H1 (cell line): ENCODE data around the gene RTN4IP1. TPM values are rescaled to one million over a fixed set of nuclear protein-coding genes. Genes with fewer than 3 reads are reported as not detected.
A peak's percentile ranks its signal among the peaks of the same experiment; 100 is the strongest.

Source experiments
- CTCF ChIA-PET: fragments of 300-600 bp; sonication (Branson Sonifier 250); formaldehyde crosslinking; loops from one replicate; lab custom pipeline; 2021; ENCODE audit not compliant: partially characterized antibody; lab: Charles Lee
- POLR2A ChIA-PET: fragments of 300-600 bp; sonication (Branson Sonifier 250); formaldehyde crosslinking; loops from one replicate; lab custom pipeline; 2021; ENCODE audit warnings: inconsistent platforms; ENCODE audit not compliant: partially characterized antibody; lab: Charles Lee
- DNase-seq, 2 experiments: peaks; one replicate each; pipeline versions ENCODE4 v3.0.0 to v3.0.0-alpha.2; 2010 to 2022; ENCODE audit warnings: low spot score in 2 of 2, low read depth in 1 of 2, mixed read lengths in 1 of 2
- FAIRE-seq: peaks from 2 replicates; lab custom pipeline; 2011; peaks lifted over from hg19 to GRCh38; lab: Jason Lieb, UNC
- H2AFZ ChIP-seq: 2 replicates; pipeline ENCODE4 v1.8.1; 2012; ENCODE audit warnings: low read length, inconsistent platforms
- H2AK5ac ChIP-seq: 2 replicates; pipeline ENCODE4 v1.6.1; 2013; ENCODE audit warnings: low read depth, low read length
- H2BK120ac ChIP-seq: replicated peaks from 2 replicates; pipeline ENCODE3; 2013; ENCODE audit warnings: low read depth, low read length, inconsistent platforms
- H2BK12ac ChIP-seq: 2 replicates; pipeline ENCODE4 v1.6.1; 2013; ENCODE audit warnings: low read depth, low read length
- H2BK15ac ChIP-seq: 2 replicates; pipeline ENCODE4 v1.6.1; 2013; ENCODE audit warnings: low read length
- H2BK20ac ChIP-seq: 2 replicates; pipeline ENCODE4 v1.6.1; 2013; ENCODE audit warnings: low read length
- H2BK5ac ChIP-seq: 2 replicates; pipeline ENCODE4 v1.6.1; 2013; ENCODE audit warnings: low read depth, low read length
- H3K14ac ChIP-seq: 2 replicates; pipeline ENCODE4 v1.6.1; 2013; ENCODE audit warnings: inconsistent platforms; ENCODE audit not compliant: insufficient read length
- H3K18ac ChIP-seq: 2 replicates; pipeline ENCODE4 v1.6.1; 2013; ENCODE audit warnings: low read length; ENCODE audit errors: extremely low read depth
- H3K23ac ChIP-seq: 2 replicates; pipeline ENCODE4 v1.6.1; 2013; ENCODE audit warnings: inconsistent platforms; ENCODE audit not compliant: insufficient read length
- H3K23me2 ChIP-seq: 2 replicates; pipeline ENCODE4 v1.6.1; 2013; ENCODE audit warnings: low read depth, low read length
- H3K27ac ChIP-seq: 2 replicates; pipeline ENCODE4 v1.6.1; 2011; ENCODE audit warnings: low read depth, low read length, inconsistent platforms
- H3K27me3 ChIP-seq, 4 experiments: replicated peaks in 1 of 4; 1 replicate in 1 of 4; 2 replicates in 3 of 4; pipeline versions ENCODE4 v1.6.1 to v1.8.1; 2011 to 2013; ENCODE audit warnings: low read length in 3 of 4, mild to moderate bottlenecking in 3 of 4, inconsistent platforms in 2 of 4, mixed read lengths in 2 of 4, moderate library complexity in 1 of 4; ENCODE audit not compliant: control insufficient read depth in 3 of 4, insufficient read depth in 3 of 4; ENCODE audit errors: extremely low read depth in 1 of 4
- H3K36me3 ChIP-seq, 4 experiments: 2 replicates each; pipeline versions ENCODE4 v1.6.1 to v1.8.1; 2011 to 2013; ENCODE audit warnings: mild to moderate bottlenecking in 4 of 4, low read length in 3 of 4, moderate library complexity in 2 of 4, control low read depth in 1 of 4, inconsistent platforms in 1 of 4; ENCODE audit not compliant: insufficient read depth in 4 of 4, control insufficient read depth in 2 of 4
- H3K4ac ChIP-seq: replicated peaks from 2 replicates; pipeline ENCODE3; 2013; ENCODE audit warnings: low read length, low read depth, mixed read lengths, inconsistent platforms; ENCODE audit not compliant: insufficient read length
- H3K4me1 ChIP-seq, 4 experiments: replicated peaks in 1 of 4; 1 replicate in 1 of 4; 2 replicates in 3 of 4; pipeline versions ENCODE4 v1.6.1 to v1.8.1; 2011 to 2013; ENCODE audit warnings: low read length in 3 of 4, inconsistent platforms in 2 of 4, mixed read lengths in 1 of 4; ENCODE audit not compliant: insufficient read depth in 4 of 4, control insufficient read depth in 3 of 4
- H3K4me2 ChIP-seq, 2 experiments: 2 replicates each; pipeline versions ENCODE4 v1.6.1 to v1.8.1; 2011 to 2013; ENCODE audit warnings: low read depth in 2 of 2, low read length in 2 of 2, control low read depth in 1 of 2, inconsistent platforms in 1 of 2, mild to moderate bottlenecking in 1 of 2; ENCODE audit not compliant: insufficient read depth in 1 of 2
- H3K4me3 ChIP-seq, 4 experiments: fragments of 200-600, 300-600 bp in 1 of 4; sonication (generic), shearing (Covaris generic), sonication (Bioruptor Twin) in 1 of 4; 2 replicates each; pipeline versions ENCODE4 v1.5.1 to v1.8.1; 2011 to 2016; ENCODE audit warnings: low read length in 4 of 4, low read depth in 3 of 4, control low read depth in 2 of 4, inconsistent platforms in 2 of 4, mild to moderate bottlenecking in 2 of 4, mixed read lengths in 1 of 4, moderate library complexity in 1 of 4; ENCODE audit not compliant: insufficient read depth in 2 of 4; ENCODE audit errors: extremely low read depth in 1 of 4
- H3K56ac ChIP-seq: replicated peaks from 2 replicates; pipeline ENCODE3; 2013; ENCODE audit warnings: low read depth, mild to moderate bottlenecking, mixed read lengths, low read length, inconsistent platforms; ENCODE audit not compliant: insufficient read length
- H3K79me1 ChIP-seq: 2 replicates; pipeline ENCODE4 v1.6.1; 2013; ENCODE audit warnings: low read depth, low read length, control low read depth
- H3K79me2 ChIP-seq, 2 experiments: 2 replicates each; pipeline versions ENCODE4 v1.6.1 to v1.8.1; 2012 to 2013; ENCODE audit warnings: low read length in 2 of 2, mild to moderate bottlenecking in 2 of 2, inconsistent platforms in 1 of 2; ENCODE audit not compliant: insufficient read depth in 2 of 2, control insufficient read depth in 1 of 2
- H3K9ac ChIP-seq, 4 experiments: replicated peaks in 1 of 4; 1 replicate in 1 of 4; 2 replicates in 3 of 4; pipeline versions ENCODE4 v1.6.1 to v1.8.1; 2011 to 2013; ENCODE audit warnings: low read depth in 3 of 4, low read length in 3 of 4, control low read depth in 2 of 4, mild to moderate bottlenecking in 2 of 4, moderate library complexity in 2 of 4, inconsistent platforms in 1 of 4; ENCODE audit errors: extremely low read depth in 1 of 4
- H3K9me3 ChIP-seq, 2 experiments: 2 replicates each; pipeline versions ENCODE4 v1.6.1 to v1.8.1; 2012 to 2013; ENCODE audit warnings: mild to moderate bottlenecking in 2 of 2, moderate library complexity in 2 of 2, control low read depth in 1 of 2, inconsistent platforms in 1 of 2, low read depth in 1 of 2, low read length in 1 of 2, mixed read lengths in 1 of 2; ENCODE audit not compliant: insufficient read depth in 2 of 2
- H4K20me1 ChIP-seq, 2 experiments: replicated peaks in 1 of 2; 2 replicates each; pipeline versions ENCODE3 to v1.8.1; 2011 to 2013; ENCODE audit warnings: inconsistent platforms in 2 of 2, low read length in 2 of 2, mild to moderate bottlenecking in 1 of 2; ENCODE audit not compliant: insufficient read depth in 2 of 2, control insufficient read depth in 1 of 2
- H4K5ac ChIP-seq: 2 replicates; pipeline ENCODE4 v1.6.1; 2013; ENCODE audit warnings: low read length, low read depth, mixed read lengths, inconsistent platforms; ENCODE audit not compliant: insufficient read length
- H4K8ac ChIP-seq: 2 replicates; pipeline ENCODE4 v1.8.0; 2013; ENCODE audit warnings: mild to moderate bottlenecking, moderate library complexity, low read length, inconsistent platforms; ENCODE audit not compliant: insufficient read depth; ENCODE audit errors: extremely low read depth
- H4K91ac ChIP-seq: replicated peaks from 2 replicates; pipeline ENCODE3; 2013; ENCODE audit warnings: low read length, mixed read lengths, inconsistent platforms; ENCODE audit not compliant: insufficient read length
- BRCA1 ChIP-seq: IDR thresholded peaks from 2 replicates; pipeline ENCODE4 v1.6.1; 2012; ENCODE audit warnings: low read depth, low read length, improper control_type of control experiment
- CBX5 ChIP-seq: fragments of 300-800, 300-1000 bp; sonication (generic); IDR thresholded peaks from 2 replicates; pipeline ENCODE4 v1.7.1; 2016; ENCODE audit warnings: antibody characterized with exemption, low read length, low read depth
- CBX8 ChIP-seq: fragments of 300-800, 300-1000 bp; sonication (generic); IDR thresholded peaks from 2 replicates; pipeline ENCODE4 v1.7.1; 2016; ENCODE audit warnings: low read depth, low read length, borderline replicate concordance
- CHD2 ChIP-seq: IDR thresholded peaks from 2 replicates; pipeline ENCODE4 v1.6.1; 2012; ENCODE audit warnings: low read length, improper control_type of control experiment
- CTBP2 ChIP-seq: IDR thresholded peaks from 2 replicates; pipeline ENCODE4 v1.7.0; 2011; ENCODE audit warnings: borderline replicate concordance, mild to moderate bottlenecking, moderate library complexity, mixed read lengths, low read length; ENCODE audit not compliant: insufficient read depth, insufficient read length
- EZH2 ChIP-seq: fragments of 200-600 bp; sonication (generic); IDR thresholded peaks from 2 replicates; pipeline ENCODE4 v1.7.1; 2012; ENCODE audit warnings: low read depth, mild to moderate bottlenecking, moderate library complexity, low read length, inconsistent platforms; ENCODE audit not compliant: severe bottlenecking
- MAX ChIP-seq: IDR thresholded peaks from 2 replicates; pipeline ENCODE4 v1.6.1; 2012; ENCODE audit warnings: inconsistent platforms
- NANOG ChIP-seq: IDR thresholded peaks from 2 replicates; pipeline ENCODE4 v1.6.1; 2011; ENCODE audit warnings: low read length, low read depth, mild to moderate bottlenecking, inconsistent platforms; ENCODE audit not compliant: insufficient read depth, poor library complexity, severe bottlenecking
- POLR2A ChIP-seq, 2 experiments: IDR thresholded peaks; 1 replicate in 1 of 2; 2 replicates in 1 of 2; pipeline ENCODE4 v1.6.1; 2011; ENCODE audit warnings: low read depth in 2 of 2, low read length in 2 of 2, mild to moderate bottlenecking in 2 of 2; ENCODE audit errors: control extremely low read depth in 1 of 2
- RAD21 ChIP-seq, 2 experiments: IDR thresholded peaks in 1 of 2; conservative IDR thresholded peaks in 1 of 2; 2 replicates each; pipeline ENCODE4 v1.6.1; 2011; ENCODE audit warnings: low read depth in 2 of 2, low read length in 2 of 2, improper control_type of control experiment in 1 of 2, inconsistent platforms in 1 of 2, mild to moderate bottlenecking in 1 of 2, moderate library complexity in 1 of 2
- SAP30 ChIP-seq: fragments of 300-600 bp; sonication (generic); IDR thresholded peaks from 2 replicates; pipeline ENCODE4 v1.7.1; 2012; ENCODE audit warnings: low read length, moderate library complexity, mild to moderate bottlenecking, inconsistent platforms; ENCODE audit not compliant: insufficient read depth, insufficient replicate concordance
- SIX5 ChIP-seq: IDR thresholded peaks from 2 replicates; pipeline ENCODE4 v1.6.1; 2011; ENCODE audit warnings: mild to moderate bottlenecking, low read depth, low read length
- WGBS, 2 experiments: shearing (Covaris generic) in 1 of 2; methylation state at CpG; one replicate each; pipeline versions ENCODE4 v1.1.6 to v1.1.7; 2013 to 2015; ENCODE audit warnings: low lambda C conversion rate in 2 of 2, mixed read lengths in 2 of 2, inconsistent platforms in 1 of 2, low coverage in 1 of 2, missing lambda C conversion rate in 1 of 2; ENCODE audit not compliant: insufficient replicate concordance in 2 of 2, insufficient coverage in 1 of 2, insufficient read length in 1 of 2; ENCODE audit errors: extremely low coverage in 1 of 2, missing lambda C conversion rate in 1 of 2; 5-methylcytosine and 5-hydroxymethylcytosine counted together
- polyA plus RNA-seq, 7 experiments: library from polyadenylated mRNA; depleted of rRNA in 3 of 7; stranded (reverse) in 5 of 7; unstranded in 2 of 7; fragments of >200 nt in 5 of 7; fragments of 200-250 nt in 2 of 7; gene quantifications; 1 replicate in 5 of 7; 2 replicates in 1 of 7; 4 replicates in 1 of 7; pipeline versions ENCODE4 v1.2.1 to v1.2.3, GENCODE V29; 2011 to 2013; ENCODE audit warnings: missing spikeins in 2 of 7, mixed read lengths in 2 of 7
- total RNA-seq: library from RNA; stranded (reverse); fragmentation: NEBNext Ultra II Directional; extraction: Animal tissue kit (Norgen Biotek cat#: 25700); gene quantifications from 2 replicates; pipeline ENCODE4 v1.2.1, GENCODE V29; 2021

The RTN4IP1 gene
- total and polyA plus RNA-seq, 2 of the 8 experiments (the other 6 are each of a cell fraction or from before 2014, with no cell fraction given) = 14.6 to 19.5 TPM

GRCh38 chr6:106556368-106556960, 72.8 kb downstream of the RTN4IP1 start:
- no peaks in the 10 kb centered on the region for H3K4me1 ChIP-seq
- no peaks in the 10 kb centered on the region for H3K23me2 ChIP-seq
- H3K4ac ChIP-seq = no peak overlapping the region
- no peak overlapping the region for H4K91ac ChIP-seq
- H2AFZ ChIP-seq = no peak overlapping the region
- H2BK12ac ChIP-seq = no peak overlapping the region
- H3K4me3 ChIP-seq = no peak overlapping the region
- H2BK5ac ChIP-seq = no peak overlapping the region
- H2BK120ac ChIP-seq = no peak overlapping the region
- CTCF ChIA-PET = interaction anchor here (0.8 to 3.5 kb wide), 5 partner anchors 10 to 221 kb away, joined by 3 to 11 read pairs (median 3); no protein-coding TSS in a partner anchor
- H2BK15ac ChIP-seq = no peak overlapping the region
- no peak overlapping the region for H3K56ac ChIP-seq
- H3K27ac ChIP-seq = no peak overlapping the region
- H3K18ac ChIP-seq = no peak overlapping the region
- H3K79me1 ChIP-seq = no peaks in the 10 kb centered on the region
- H3K36me3 ChIP-seq = peaks cover 0 to 2% (median 0%) of the 10 kb centered on the region in 4 experiments; a peak in 1 of 8 replicates
- no peak overlapping the region for H3K4me2 ChIP-seq
- no peak overlapping the region for H2AK5ac ChIP-seq
- POLR2A ChIA-PET = no interaction called here
- H4K8ac ChIP-seq = no peak overlapping the region
- no peaks in the 10 kb centered on the region for H3K79me2 ChIP-seq
- DNase-seq (no peak), FAIRE-seq (no peak)
- no peaks in the 10 kb centered on the region for H4K20me1 ChIP-seq
- H3K27me3 ChIP-seq = no peaks in the 10 kb centered on the region
- no peaks in the 10 kb centered on the region for H3K9me3 ChIP-seq
- no peak overlapping the region for H3K14ac ChIP-seq
- H2BK20ac ChIP-seq = no peak overlapping the region
- WGBS, 2 experiments = 74% methylated on average over 3 of the region's 3 CpGs; no CpG with 5 or more reads in 1 of the 2 experiments
- H4K5ac ChIP-seq = no peak overlapping the region
- no peak overlapping the region for H3K23ac ChIP-seq
- no peak overlapping the region for H3K9ac ChIP-seq
- TF ChIP-seq POLR2A (IDR thresholded peaks at IDR 0.05; ENCODE audit: control extremely low read depth in 1 of 2, low read depth in 2 of 2, low read length in 2 of 2) = no peak
- TF ChIP-seq BRCA1 = no peak
- TF ChIP-seq SAP30 = no peak
- TF ChIP-seq CTBP2 = no peak
- no peak for TF ChIP-seq EZH2
- peak in 1 of 2 experiments; percentile 10; a peak in 1 of 4 replicates for TF ChIP-seq RAD21 (IDR thresholded peaks at IDR 0.05 in 1 of 2, conservative IDR thresholded peaks at IDR 0.05 in 1 of 2; ENCODE audit: low read depth in 2 of 2, low read length in 2 of 2)
- no peak for TF ChIP-seq NANOG
- TF ChIP-seq CBX8 = no peak
- no peak for TF ChIP-seq SIX5
- TF ChIP-seq CBX5 = no peak
- no peak for TF ChIP-seq CHD2
- TF ChIP-seq MAX = no peak
